SJSA1 (cell line): ENCODE measurements around the gene MYBPC3. TPM values are rescaled to one million over a fixed set of nuclear protein-coding genes. Genes with fewer than 3 reads are reported as not detected.

Experiments used
- DNase-seq, 2 experiments: peaks; one replicate each; pipeline ENCODE4 v3.0.0-alpha.2; 2015 to 2020; ENCODE audit warnings: low spot score in 2 of 2, low read depth in 1 of 2
- H3K27ac ChIP-seq: fragments of 250-450 bp; sonication (Bioruptor Pico); 2 replicates; pipeline ENCODE4 v1.5.1; 2020; ENCODE audit warnings: mild to moderate bottlenecking, moderate library complexity
- H3K27me3 ChIP-seq: fragments of 250-450 bp; sonication (Bioruptor Pico); replicated peaks from 2 replicates; pipeline ENCODE4 v1.5.1; 2020; ENCODE audit warnings: mild to moderate bottlenecking, moderate library complexity
- H3K36me3 ChIP-seq: fragments of 250-450 bp; sonication (Bioruptor Pico); 2 replicates; pipeline ENCODE4 v1.5.1; 2020; ENCODE audit warnings: mild to moderate bottlenecking
- H3K4me1 ChIP-seq: fragments of 250-450 bp; sonication (Bioruptor Pico); replicated peaks from 2 replicates; pipeline ENCODE4 v1.6.1; 2021; ENCODE audit warnings: mild to moderate bottlenecking
- H3K4me3 ChIP-seq: fragments of 250-450 bp; sonication (Bioruptor Pico); 2 replicates; pipeline ENCODE4 v1.5.1; 2020; ENCODE audit warnings: mild to moderate bottlenecking
- H3K9me3 ChIP-seq: fragments of 250-450 bp; sonication (Bioruptor Pico); replicated peaks from 2 replicates; pipeline ENCODE4 v1.5.1; 2020; ENCODE audit warnings: mild to moderate bottlenecking
- total RNA-seq: library from RNA; depleted of rRNA; stranded (reverse); fragments of >200 nt; shearing (Covaris generic); gene quantifications from 2 replicates; pipeline ENCODE4 v1.2.3, GENCODE V29; 2014

Gene MYBPC3
- total RNA-seq, 1 experiment from 2014 or later: not detected

DNA sequence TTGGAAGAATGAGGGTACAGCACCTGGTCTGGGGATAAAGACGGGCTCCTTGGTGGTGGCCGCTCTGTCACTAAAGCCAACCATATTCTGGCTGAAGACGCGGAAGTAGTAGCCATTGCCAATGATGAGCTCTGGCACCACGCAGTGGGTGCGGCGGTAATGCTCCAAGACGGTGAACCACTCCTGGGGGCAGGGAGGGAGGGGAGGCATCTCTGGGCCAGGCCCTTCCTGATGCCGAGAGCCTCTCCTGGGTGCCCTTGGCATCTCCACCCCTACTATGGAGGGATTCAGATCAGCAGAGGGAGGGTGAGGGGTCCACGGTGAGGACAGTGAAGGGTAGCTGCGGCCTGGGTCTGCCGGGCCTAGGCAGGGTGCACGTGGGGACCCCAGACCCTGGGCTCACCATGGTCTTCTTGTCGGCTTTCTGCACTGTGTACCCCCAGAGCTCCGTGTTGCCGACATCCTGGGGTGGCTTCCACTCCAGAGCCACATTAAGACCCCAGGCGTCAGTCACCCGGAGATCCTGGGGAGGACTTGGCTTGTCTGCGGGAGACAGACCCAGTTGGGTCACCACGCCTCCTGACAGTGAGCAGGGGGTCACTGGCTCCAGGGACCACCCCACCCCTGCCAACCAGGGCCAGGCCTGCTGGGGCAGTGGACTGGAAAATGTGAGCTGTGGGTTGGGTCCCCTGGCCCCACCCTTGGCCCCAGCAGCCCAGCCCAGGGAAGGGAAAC is 19.5 kb downstream of the MYBPC3 start:
- no peaks in the 10 kb centered on the region for H3K27me3 ChIP-seq
- H3K4me1 ChIP-seq: no peaks in the 10 kb centered on the region
- H3K36me3 ChIP-seq: peaks cover 20% of the 10 kb centered on the region
- DNase-seq: no peak
- H3K9me3 ChIP-seq: no peaks in the 10 kb centered on the region
- H3K4me3 ChIP-seq: no peak overlapping the region
- H3K27ac ChIP-seq: no peak overlapping the region

DNA sequence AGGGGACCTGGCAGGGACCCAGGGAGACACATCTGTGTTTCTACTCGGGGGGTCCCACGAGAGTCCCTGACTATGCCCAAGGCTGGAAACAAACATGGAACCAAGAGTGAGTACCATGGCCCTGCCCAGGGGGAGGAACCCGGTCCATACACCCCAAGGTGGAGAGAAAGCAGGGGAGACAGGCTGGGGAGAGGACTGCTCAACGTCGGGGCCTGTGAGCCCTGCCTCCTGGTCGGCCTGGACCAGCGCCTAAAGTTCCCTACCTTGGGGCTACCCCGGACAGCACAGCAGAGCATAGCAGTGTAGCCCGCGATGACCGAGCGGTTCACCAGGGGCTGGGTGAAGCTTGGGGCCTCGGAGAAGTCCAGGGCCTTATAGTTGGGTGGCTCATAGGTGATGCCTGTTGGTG is 20.2 kb downstream of the MYBPC3 start:
- Histone ChIP-seq H3K27me3 (no peaks in the 10 kb centered on the region), H3K36me3 (peaks cover 26% of the 10 kb centered on the region), H3K4me1 (no peaks in the 10 kb centered on the region), H3K9me3 (no peaks in the 10 kb centered on the region), H3K27ac (no peak overlapping the region), H3K4me3 (no peak overlapping the region)
- DNase-seq: peak in 1 of 2 experiments; percentile 37

DNA sequence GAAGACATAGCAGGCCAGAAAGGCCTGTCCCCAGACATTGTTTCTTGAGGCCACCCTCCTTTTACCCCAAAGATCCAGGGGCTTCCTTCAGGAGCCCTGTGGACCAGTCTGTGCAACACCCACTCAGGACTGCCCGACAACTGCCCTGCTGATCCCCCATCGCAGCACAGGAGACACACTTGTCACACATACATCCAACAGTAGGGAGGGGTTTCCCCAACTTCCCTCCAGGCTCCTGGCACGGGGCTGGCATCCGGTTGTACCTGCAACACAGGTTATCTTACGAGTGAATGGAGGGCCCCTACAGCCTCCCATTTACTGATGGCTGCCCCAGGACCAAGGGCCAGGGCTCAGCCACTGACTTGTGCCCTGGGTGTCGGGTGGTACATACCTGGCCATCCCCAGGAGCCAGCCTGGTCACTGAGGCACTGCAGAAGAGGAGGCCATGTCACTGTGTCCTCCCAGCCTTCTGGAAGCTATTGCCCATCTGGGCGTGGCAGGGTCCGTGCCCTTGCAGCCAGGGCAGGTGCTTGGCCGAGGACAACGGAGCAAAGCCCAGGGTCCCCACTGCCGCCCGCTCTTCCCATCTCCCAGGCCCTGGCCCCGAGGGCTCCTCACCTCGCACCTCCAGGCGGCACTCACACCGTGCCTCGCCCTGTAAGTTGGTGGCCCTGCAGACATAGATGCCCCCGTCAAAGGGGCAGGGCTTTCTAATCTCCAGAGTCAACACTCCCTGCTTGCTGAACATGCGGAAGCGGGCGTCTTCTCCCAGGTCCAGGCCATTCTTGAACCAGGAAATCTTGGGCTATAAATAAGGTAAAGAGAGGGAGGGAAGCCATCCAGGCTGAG is 20.8 kb downstream of the MYBPC3 start:
- no peak overlapping the region for H3K27ac ChIP-seq
- H3K36me3 ChIP-seq: peaks cover 33% of the 10 kb centered on the region
- H3K4me3 ChIP-seq: no peak overlapping the region
- H3K4me1 ChIP-seq: no peaks in the 10 kb centered on the region
- H3K9me3 ChIP-seq: no peaks in the 10 kb centered on the region
- DNase-seq: peak in 1 of 2 experiments; percentile 38
- H3K27me3 ChIP-seq: no peaks in the 10 kb centered on the region

DNA sequence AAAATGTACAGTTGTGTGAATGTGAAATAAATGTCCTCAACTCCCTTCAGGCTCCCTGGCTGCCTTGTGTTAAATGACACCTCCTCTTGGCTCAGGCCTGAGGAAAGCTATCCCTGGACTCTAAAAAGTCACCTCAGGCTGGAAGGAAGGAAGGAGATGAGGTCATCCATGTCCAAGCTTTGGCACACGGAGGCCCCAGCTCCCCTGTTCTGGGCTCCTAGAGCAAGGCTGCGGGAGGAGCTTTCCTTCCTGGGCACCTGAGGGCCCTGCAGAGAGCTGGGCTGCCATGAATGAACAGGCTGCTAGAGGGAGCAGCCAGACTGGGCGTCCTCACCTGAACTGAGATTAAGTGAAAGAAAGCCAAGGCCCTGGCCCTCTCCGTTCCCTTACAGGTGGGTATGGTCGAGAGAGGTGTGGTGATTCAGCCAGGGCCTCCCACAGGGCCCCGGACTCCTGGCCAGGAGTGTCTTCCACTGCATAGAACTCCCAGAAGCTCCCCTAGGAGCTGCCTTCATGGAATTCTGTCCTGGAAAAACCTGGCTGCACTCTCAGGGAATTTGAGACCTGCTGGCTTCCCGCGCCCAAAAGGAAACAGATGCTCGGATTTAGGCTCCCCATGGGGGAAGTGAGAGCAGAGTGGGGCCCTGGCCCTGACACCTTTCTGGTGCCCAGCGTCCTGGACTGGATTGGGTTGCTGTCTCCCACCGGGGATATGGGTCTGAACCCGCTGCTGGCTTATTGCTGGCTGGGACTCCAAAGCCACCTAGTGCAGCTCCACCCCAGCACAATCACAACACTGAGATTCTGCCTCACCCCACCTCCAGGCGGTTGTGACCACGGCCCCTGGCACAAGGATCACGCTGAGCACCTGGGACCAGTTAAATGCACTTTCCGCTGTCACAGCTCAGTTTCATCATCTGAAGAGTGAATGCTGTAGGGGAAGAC is 22.2 kb downstream of the MYBPC3 start:
- no peaks in the 10 kb centered on the region for H3K9me3 ChIP-seq
- H3K36me3 ChIP-seq: peaks cover 46% of the 10 kb centered on the region
- H3K4me3 ChIP-seq: no peak overlapping the region
- H3K4me1 ChIP-seq: no peaks in the 10 kb centered on the region
- no peak for DNase-seq
- no peak overlapping the region for H3K27ac ChIP-seq
- H3K27me3 ChIP-seq: no peaks in the 10 kb centered on the region

DNA sequence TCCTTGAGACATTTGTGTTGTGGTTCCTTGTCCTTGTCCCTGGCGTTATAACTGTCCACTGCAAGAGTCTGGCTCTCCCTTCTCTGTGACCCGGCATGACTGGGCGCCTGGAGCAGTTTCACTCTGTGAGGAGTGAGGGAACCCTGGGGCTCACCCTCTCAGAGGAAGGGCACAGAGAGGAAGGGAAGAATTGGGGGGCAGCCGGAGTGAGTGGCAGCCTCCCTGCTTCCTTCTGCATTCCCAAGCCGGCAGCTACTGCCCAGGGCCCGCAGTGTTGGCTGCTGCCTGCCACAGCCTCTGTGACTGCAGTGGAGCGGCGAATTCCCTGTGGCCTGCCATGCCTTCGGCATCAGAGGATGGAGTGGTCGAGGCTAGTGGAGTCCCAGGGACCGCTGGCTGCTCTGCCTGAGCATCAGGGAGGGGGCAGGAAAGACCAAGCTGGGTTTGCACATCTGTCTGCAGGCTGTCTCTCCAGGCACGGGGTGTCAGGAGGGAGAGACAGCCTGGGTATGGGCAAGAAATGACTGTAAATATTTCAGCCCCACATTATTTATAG is 23.0 kb downstream of the MYBPC3 start:
- Histone ChIP-seq H3K4me1 (no peaks in the 10 kb centered on the region), H3K36me3 (peaks cover 46% of the 10 kb centered on the region), H3K4me3 (no peak overlapping the region), H3K27me3 (no peaks in the 10 kb centered on the region), H3K9me3 (no peaks in the 10 kb centered on the region), H3K27ac (no peak overlapping the region)
- DNase-seq: peak in 1 of 2 experiments; percentile 36

DNA sequence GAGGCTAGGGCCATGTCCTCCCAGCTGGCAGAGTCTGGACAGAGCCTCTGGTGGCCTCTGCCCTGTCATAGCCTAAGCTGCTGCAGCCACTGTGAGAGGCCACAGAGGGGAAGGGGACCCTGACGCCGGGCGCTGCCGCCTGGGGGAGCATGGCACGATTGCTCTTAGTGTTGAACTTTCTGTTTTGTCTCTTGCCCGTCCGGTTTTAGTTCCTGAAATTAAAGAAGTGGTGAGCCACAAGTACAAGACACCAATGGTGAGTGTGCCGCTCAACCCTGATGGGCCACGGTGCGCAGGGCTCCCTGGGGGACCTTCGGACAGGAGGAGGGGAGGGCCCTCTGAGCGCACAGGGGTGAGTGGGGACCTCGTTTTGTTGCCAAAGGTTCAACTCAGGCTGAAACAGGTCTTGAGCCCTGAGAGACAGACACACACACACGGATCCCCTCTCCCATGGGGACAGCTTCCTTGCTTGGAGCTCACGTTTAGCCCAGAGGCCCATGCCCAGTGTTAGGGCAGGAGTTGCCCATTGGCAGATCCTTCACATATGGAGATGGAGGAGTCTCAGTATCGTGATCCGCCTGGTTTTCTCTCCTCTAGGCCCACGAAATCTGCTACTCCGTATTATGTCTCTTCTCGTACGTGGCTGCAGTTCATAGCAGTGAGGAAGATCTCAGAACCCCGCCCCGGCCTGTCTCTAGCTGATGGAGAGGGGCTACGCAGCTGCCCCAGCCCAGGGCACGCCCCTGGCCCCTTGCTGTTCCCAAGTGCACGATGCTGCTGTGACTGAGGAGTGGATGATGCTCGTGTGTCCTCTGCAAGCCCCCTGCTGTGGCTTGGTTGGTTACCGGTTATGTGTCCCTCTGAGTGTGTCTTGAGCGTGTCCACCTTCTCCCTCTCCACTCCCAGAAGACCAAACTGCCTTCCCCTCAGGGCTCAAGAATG is 23.8 kb downstream of the MYBPC3 start:
- DNase-seq: no peak
- Histone ChIP-seq H3K9me3 (no peaks in the 10 kb centered on the region), H3K27me3 (no peaks in the 10 kb centered on the region), H3K27ac (no peak overlapping the region), H3K4me3 (no peak overlapping the region), H3K4me1 (no peaks in the 10 kb centered on the region), H3K36me3 (peaks cover 46% of the 10 kb centered on the region)

DNA sequence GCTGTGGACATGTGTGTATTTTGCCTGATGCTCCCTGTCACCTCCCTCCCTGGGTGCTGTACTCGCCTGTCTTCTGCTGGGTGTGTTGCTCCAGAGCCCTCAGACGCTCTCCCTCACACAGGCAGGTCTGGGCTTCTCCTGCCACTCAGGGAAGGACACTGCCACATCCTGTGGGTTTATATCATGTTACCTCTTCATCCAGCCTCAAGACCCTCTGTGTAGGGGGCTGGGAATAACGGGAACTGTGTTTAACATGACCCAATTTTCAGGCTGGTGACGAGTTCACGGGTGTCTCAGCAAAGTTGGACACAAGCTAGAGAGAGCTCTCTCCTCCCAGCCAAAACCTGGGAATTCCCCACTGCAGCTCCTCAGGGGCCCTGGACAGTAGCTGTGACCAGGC is 24.6 kb downstream of the MYBPC3 start:
- Histone ChIP-seq H3K9me3 (no peaks in the 10 kb centered on the region), H3K36me3 (peaks cover 46% of the 10 kb centered on the region), H3K4me3 (no peak overlapping the region), H3K27ac (no peak overlapping the region), H3K27me3 (no peaks in the 10 kb centered on the region), H3K4me1 (no peaks in the 10 kb centered on the region)
- DNase-seq: peak in 1 of 2 experiments; percentile 36

DNA sequence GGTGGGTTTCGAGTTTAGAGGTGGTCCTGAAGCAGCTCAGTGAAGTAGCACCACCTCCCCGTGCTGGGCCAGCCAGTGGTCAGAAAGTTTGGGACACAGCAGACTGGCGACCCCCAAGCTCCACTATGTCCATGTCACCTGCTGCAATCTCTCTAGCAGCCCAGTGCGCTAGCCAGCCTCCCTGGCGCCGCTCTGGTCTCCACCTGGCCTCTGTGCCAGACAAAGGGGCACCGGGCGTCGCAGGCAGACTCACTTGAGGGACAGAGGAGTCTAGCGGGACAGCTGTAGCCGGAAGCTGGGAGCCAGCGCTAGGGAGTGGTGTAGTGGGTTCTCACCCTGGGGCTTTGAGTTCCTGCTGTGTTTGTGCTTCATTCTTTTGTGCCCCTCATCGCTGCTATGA is 25.5 kb downstream of the MYBPC3 start:
- no peak for DNase-seq

DNA sequence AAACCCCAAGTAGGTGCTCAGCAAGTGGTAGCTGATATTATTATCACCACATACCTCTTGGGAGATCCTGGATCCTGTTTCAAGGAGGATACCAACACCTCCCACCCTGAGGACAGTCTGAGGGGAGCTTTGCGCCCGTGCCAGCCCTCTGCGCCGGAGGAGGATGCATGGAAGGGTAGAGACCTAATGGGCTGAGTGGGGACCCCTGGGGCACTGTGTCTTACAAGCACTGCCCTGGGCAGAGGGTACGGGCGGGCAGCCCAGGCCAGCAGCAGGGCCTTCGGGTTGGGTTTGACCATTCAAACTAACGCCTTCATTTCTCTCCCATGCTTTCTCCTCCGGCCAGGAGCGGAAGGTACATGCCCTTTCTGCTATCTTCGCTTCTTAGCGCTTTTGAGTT is 26.3 kb downstream of the MYBPC3 start:
- no peaks in the 10 kb centered on the region for H3K27me3 ChIP-seq
- no peak for DNase-seq
- H3K4me3 ChIP-seq: no peak overlapping the region
- H3K27ac ChIP-seq: no peak overlapping the region
- peaks cover 56% of the 10 kb centered on the region for H3K36me3 ChIP-seq
- H3K4me1 ChIP-seq: no peaks in the 10 kb centered on the region
- no peaks in the 10 kb centered on the region for H3K9me3 ChIP-seq

More for the DNA sequence above, 25.5 kb downstream of the MYBPC3 start:
- peaks cover 49% of the 10 kb centered on the region for H3K36me3 ChIP-seq
- no peaks in the 10 kb centered on the region for H3K4me1 ChIP-seq
- no peak overlapping the region for H3K27ac ChIP-seq
- no peak overlapping the region for H3K4me3 ChIP-seq
- no peaks in the 10 kb centered on the region for H3K9me3 ChIP-seq
- no peaks in the 10 kb centered on the region for H3K27me3 ChIP-seq

DNA sequence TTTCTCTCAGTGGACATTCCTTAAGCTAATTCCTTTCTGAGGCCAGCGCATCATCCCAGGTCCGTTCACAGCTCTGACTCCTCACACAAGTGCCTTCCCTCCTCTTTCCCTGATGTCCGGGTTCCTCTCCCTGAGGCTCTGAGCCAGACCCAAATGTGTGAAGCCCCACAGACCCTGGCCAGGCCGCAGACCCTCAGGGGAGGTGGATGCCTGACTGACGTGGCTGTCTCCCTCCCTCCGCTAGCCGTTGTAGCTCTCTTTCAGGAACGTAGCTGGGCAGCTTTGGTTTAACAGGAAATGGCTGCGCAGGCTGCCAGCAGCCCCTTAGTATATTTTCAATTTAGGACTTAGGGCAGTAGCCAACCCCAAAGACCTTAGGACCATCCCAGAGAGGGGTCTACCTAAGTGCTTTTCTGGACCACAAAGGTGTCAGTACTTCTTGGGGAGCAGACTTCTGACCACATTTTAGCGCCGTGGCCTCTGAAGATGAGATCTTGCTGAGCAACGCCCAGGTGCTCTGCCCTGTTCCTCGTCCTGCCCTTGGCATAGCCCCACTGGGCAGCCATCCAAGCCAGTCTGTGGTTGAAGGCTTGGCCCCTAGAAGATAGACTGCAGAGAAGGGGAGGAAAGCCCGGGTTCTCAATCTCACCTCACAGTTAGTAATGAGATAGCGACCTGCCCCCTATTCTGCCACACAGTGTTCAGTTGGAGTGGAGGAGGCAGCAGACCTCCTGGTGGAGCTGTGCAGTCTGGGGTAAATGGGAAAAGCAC is 27.0 kb downstream of the MYBPC3 start:
- no peak overlapping the region for H3K27ac ChIP-seq
- H3K4me1 ChIP-seq: no peaks in the 10 kb centered on the region
- DNase-seq: no peak
- no peaks in the 10 kb centered on the region for H3K9me3 ChIP-seq
- peaks cover 57% of the 10 kb centered on the region for H3K36me3 ChIP-seq
- no peak overlapping the region for H3K4me3 ChIP-seq
- H3K27me3 ChIP-seq: no peaks in the 10 kb centered on the region

DNA sequence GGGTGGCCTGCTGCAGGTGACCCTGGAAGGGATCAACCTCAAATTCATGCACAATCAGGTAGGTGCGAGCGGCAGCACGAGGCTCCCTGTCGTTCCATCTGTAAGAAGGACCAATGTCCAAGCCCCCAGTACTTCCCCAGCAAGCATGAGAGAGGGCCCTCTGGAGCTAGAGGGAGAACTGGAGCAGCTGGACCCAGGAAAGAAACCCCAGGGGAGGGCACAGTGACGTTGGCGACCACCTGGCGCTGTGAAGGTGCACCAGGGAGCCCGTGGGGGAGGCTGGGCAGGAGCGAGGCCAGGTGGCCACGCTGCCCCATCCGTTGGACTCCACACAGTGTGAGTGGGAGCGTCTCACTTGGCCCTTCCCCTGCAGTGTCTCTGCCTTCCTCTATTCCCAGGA is 28.0 kb downstream of the MYBPC3 start:
- no peak for DNase-seq
- H3K9me3 ChIP-seq: no peaks in the 10 kb centered on the region
- peaks cover 55% of the 10 kb centered on the region for H3K36me3 ChIP-seq
- H3K4me3 ChIP-seq: no peak overlapping the region
- no peaks in the 10 kb centered on the region for H3K4me1 ChIP-seq
- H3K27ac ChIP-seq: no peak overlapping the region
- no peaks in the 10 kb centered on the region for H3K27me3 ChIP-seq

DNA sequence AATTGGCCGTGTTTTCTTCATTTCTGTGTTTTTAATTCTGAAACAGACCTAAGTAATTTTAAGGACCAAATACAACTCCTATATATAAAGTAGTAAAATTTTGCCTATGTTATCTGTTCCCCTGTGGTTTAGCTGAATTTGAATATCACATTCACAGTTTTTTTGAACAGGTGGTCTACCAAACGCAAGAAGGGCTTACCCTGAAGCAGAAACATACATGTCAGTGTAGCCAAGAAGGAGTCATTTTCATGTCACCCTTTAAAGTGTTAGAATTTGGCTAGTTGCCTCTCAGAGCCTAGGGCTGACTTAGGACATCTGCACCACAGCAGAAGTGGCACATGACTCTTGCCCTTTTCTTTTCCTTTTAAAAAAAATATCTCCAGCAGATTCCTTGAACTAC is 34.3 kb downstream of the MYBPC3 start:
- Histone ChIP-seq H3K27ac (no peak overlapping the region), H3K9me3 (no peaks in the 10 kb centered on the region)
- DNase-seq: no peak

More for the DNA sequence above, 34.3 kb downstream of the MYBPC3 start:
- H3K36me3 ChIP-seq: peaks cover 48% of the 10 kb centered on the region
- no peaks in the 10 kb centered on the region for H3K4me1 ChIP-seq
- no peaks in the 10 kb centered on the region for H3K27me3 ChIP-seq
- H3K4me3 ChIP-seq: no peak overlapping the region
